DOHH2 (cell line): ENCODE results near the gene TMEM203.
A peak's percentile ranks its signal among the peaks of the same experiment; 100 is the strongest.

Source experiments
- H3F3A ChIP-seq: fragments of 200-600 bp; sonication (generic), shearing (Covaris generic); 2 replicates; pipeline ENCODE4 v1.6.0; 2016; ENCODE audit warnings: antibody characterized with exemption, mild to moderate bottlenecking; ENCODE audit not compliant: control insufficient read depth, insufficient read depth
- H3K27ac ChIP-seq: fragments of 200-600 bp; sonication (generic); 2 replicates; pipeline ENCODE4 v1.5.1; 2014; ENCODE audit warnings: low read depth, mild to moderate bottlenecking, low read length, moderate library complexity
- H3K27me3 ChIP-seq: fragments of 200-600 bp; sonication (generic); 2 replicates; pipeline ENCODE4 v1.6.1; 2014; ENCODE audit warnings: mild to moderate bottlenecking, low read length, mixed read lengths; ENCODE audit not compliant: control insufficient read depth
- H3K36me3 ChIP-seq: fragments of 200-600 bp; sonication (generic); 2 replicates; pipeline ENCODE4 v1.6.1; 2014; ENCODE audit warnings: mild to moderate bottlenecking, low read length, moderate library complexity, mixed read lengths; ENCODE audit not compliant: control insufficient read depth
- H3K4me1 ChIP-seq: fragments of 200-600 bp; sonication (generic); 2 replicates; pipeline ENCODE4 v1.6.1; 2014; ENCODE audit warnings: mild to moderate bottlenecking, low read length, mixed read lengths; ENCODE audit not compliant: control insufficient read depth
- H3K4me2 ChIP-seq: fragments of 200-600 bp; sonication (generic); 2 replicates; pipeline ENCODE4 v1.6.0; 2014; ENCODE audit warnings: mild to moderate bottlenecking, low read length, moderate library complexity
- H3K4me3 ChIP-seq: fragments of 200-600 bp; sonication (generic); 2 replicates; pipeline ENCODE4 v1.5.1; 2014; ENCODE audit warnings: mild to moderate bottlenecking, low read length, mixed read lengths
- H3K79me2 ChIP-seq: fragments of 200-600 bp; sonication (generic); 2 replicates; pipeline ENCODE4 v1.6.1; 2014; ENCODE audit warnings: mild to moderate bottlenecking, low read length, mixed read lengths; ENCODE audit not compliant: control insufficient read depth
- H3K9me2 ChIP-seq: fragments of 200-600 bp; sonication (generic); replicated peaks from 2 replicates; pipeline ENCODE4 v1.6.1; 2014; ENCODE audit warnings: mild to moderate bottlenecking, low read length, mixed read lengths; ENCODE audit not compliant: control insufficient read depth
- H3K9me3 ChIP-seq: fragments of 200-600 bp; sonication (generic); 2 replicates; pipeline ENCODE4 v1.6.1; 2014; ENCODE audit warnings: antibody characterized with exemption, low read length, mixed read lengths; ENCODE audit not compliant: control insufficient read depth, insufficient read depth
- H4K20me1 ChIP-seq: fragments of 200-600 bp; sonication (generic); 2 replicates; pipeline ENCODE4 v1.6.0; 2014; ENCODE audit warnings: low read depth, mild to moderate bottlenecking, antibody characterized with exemption, low read length, moderate library complexity; ENCODE audit not compliant: control insufficient read depth, insufficient read depth
- EZH2phosphoT487 ChIP-seq: fragments of 200-600 bp; sonication (generic); IDR thresholded peaks from 2 replicates; pipeline ENCODE4 v1.6.1; 2017; ENCODE audit warnings: borderline replicate concordance, mild to moderate bottlenecking, antibody characterized with exemption, low read length, moderate library complexity, mixed read lengths
- TF ChIP-seq, protein P1 (sequence below): fragments of 200-600 bp; sonication (generic); IDR thresholded peaks from one replicate; pipeline ENCODE4 v1.5.1; 2014; ENCODE audit warnings: antibody characterized with exemption, mild to moderate bottlenecking, low read depth, low read length; ENCODE audit not compliant: poor library complexity, severe bottlenecking

Gene TMEM203

DNA sequence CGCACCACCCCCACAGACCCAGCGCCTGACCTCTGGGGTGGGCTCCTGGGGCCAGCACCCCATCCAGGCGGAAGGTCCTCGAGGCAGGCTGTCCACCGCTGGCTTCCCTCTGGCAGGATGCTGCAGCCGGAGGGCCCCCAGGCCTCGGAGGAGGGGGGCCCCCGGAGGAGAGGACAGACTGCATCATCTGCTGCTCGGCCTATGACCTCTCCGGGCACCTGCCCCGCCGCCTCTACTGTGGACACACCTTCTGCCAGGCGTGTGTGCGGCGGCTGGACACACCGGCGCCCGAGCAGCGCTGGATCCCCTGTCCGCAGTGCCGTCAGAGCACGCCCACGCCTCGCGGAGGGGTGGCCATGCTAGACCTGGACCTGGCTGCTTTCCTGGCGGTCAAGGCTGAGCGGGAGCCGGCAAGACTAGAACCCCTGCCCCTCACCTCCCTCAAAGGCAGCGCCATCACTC, 23.1 kb upstream of the TMEM203 start:
- Histone ChIP-seq H3K79me2 (peaks cover 5% of the 10 kb centered on the region), H4K20me1 (no peaks in the 10 kb centered on the region), H3K36me3 (no peaks in the 10 kb centered on the region), H3K9me2 (no peaks in the 10 kb centered on the region), H3K4me3 (no peak overlapping the region), H3K4me1 (peaks cover 25% of the 10 kb centered on the region), H3K27me3 (peaks cover 13% of the 10 kb centered on the region), H3F3A (peaks cover 6% of the 10 kb centered on the region), H3K9me3 (no peaks in the 10 kb centered on the region), H3K4me2 (no peak overlapping the region), H3K27ac (no peak overlapping the region)
- no peak for TF ChIP-seq EZH2phosphoT487
- TF ChIP-seq, protein P1, sequence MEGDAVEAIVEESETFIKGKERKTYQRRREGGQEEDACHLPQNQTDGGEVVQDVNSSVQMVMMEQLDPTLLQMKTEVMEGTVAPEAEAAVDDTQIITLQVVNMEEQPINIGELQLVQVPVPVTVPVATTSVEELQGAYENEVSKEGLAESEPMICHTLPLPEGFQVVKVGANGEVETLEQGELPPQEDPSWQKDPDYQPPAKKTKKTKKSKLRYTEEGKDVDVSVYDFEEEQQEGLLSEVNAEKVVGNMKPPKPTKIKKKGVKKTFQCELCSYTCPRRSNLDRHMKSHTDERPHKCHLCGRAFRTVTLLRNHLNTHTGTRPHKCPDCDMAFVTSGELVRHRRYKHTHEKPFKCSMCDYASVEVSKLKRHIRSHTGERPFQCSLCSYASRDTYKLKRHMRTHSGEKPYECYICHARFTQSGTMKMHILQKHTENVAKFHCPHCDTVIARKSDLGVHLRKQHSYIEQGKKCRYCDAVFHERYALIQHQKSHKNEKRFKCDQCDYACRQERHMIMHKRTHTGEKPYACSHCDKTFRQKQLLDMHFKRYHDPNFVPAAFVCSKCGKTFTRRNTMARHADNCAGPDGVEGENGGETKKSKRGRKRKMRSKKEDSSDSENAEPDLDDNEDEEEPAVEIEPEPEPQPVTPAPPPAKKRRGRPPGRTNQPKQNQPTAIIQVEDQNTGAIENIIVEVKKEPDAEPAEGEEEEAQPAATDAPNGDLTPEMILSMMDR, result no peak

DNA sequence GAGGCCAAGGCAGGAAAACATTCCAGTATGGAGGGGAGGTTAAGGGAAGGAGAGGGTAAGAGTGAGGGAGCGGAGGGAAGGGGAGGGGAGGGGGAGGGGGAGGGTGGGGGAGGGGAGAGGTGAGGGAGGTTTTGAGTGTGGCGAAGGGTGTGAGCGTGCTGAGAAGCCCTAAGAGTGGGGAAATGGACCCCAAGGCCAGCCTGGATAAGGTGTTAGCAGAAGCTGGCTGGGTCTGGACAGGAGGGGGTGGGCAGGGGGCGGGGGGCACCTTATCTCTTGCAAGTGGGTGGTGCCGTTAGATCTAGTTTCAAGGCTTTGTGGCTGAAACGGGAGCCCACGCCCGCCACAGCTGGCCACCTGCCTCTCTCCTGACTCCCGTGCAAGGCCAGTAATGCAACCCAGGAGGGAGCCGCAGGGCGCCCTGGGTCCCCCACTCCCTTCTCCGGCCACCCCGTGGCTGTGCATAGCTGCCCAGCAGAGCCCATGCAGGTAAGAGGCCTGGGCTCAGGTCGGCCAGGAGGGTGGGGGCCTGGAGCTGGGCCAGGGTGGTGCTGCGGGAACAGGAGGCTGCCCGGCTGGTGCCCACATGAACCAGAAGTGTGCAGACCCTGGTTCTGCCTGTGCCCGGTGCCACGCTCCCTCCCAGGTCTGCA, 22.5 kb upstream of the TMEM203 start:
- TF ChIP-seq EZH2phosphoT487, result no peak
- TF ChIP-seq, protein P1, result peak; percentile 2
- Histone ChIP-seq H4K20me1 (no peaks in the 10 kb centered on the region), H3F3A (peaks cover 6% of the 10 kb centered on the region), H3K9me3 (no peaks in the 10 kb centered on the region), H3K27ac (no peak overlapping the region), H3K4me3 (no peak overlapping the region), H3K27me3 (peaks cover 13% of the 10 kb centered on the region), H3K9me2 (no peaks in the 10 kb centered on the region), H3K4me1 (peaks cover 28% of the 10 kb centered on the region), H3K79me2 (peaks cover 5% of the 10 kb centered on the region), H3K4me2 (no peak overlapping the region), H3K36me3 (no peaks in the 10 kb centered on the region)

DNA sequence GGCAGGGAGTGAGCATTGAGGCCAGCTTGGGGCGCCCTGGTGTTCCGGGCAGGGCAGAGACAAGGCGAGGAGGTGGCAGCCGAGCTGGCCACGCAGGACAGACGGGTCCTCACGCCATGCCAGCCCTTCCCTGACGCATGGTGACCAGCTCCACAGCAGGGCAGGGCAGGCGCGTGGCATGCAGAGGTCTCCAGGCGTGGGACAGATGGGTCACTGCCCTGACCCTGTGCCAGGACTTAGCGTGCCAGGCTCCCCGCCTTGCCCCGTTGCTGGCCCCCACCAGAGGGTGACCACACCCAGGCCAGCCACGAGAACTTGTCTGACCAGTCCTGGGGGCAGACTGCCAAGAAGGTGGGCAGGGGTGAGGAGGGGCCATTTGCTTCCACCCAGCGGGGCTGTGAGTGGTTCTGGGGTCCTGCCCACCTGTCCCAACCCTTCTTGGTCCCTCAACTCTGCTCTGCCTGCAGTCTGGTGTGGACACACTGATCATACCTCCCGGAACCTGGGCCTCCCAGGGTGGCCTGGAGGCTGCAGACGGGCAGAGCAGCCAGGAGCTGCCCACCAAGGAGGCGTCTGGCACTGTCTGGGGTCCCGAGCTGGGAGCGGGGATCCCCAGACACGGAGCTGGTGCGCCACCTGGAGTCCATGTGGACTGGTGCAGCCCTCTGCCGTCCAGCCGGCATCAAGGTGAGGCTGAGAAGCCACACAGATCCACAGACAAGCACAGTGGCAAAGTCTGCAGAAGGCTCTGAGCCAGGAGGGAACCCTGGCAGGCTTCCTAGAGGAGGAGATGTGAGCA, 21.8 kb upstream of the TMEM203 start, which contains the start of gene RNF224:
Gene RNF224, plus strand, starts transcription at position 449 of the 799 bp plus-strand sequence. CDS start 834 bp downstream, outside the sequence.
- Histone ChIP-seq H3K36me3 (no peaks in the 10 kb centered on the region), H3K27me3 (peaks cover 13% of the 10 kb centered on the region), H3K27ac (no peak within 1 kb of the TSS), H4K20me1 (no peaks in the 10 kb centered on the region), H3K4me1 (peaks cover 35% of the 10 kb centered on the region), H3K4me2 (0 out of 2 replicates have a peak within 1 kb of the TSS, but pooled peaks have one; percentile 3), H3K4me3 (no peak within 1 kb of the TSS), H3K9me3 (no peaks in the 10 kb centered on the region), H3K79me2 (peaks cover 5% of the 10 kb centered on the region), H3K9me2 (no peaks in the 10 kb centered on the region), H3F3A (peaks cover 6% of the 10 kb centered on the region)
- TF ChIP-seq, protein P1, result peak; percentile 98
- TF ChIP-seq EZH2phosphoT487, result no peak
